Measurements from ENCODE around the gene METTL8.
"Not testable (repeated sequence)": the region's sequence is repeated elsewhere in the genome, so short reads cannot be mapped to it uniquely, and the experiment has no call there.

METTL8 gene

GRCh38 chr2:171341394-171342066 lies 92.3 kb downstream of the METTL8 start:
- no peak for DNase-seq

GRCh38 chr2:171334946-171335345 lies 98.8 kb downstream of the METTL8 start:
- DNase-seq: no peak

GRCh38 chr2:171334171-171334570 lies 99.6 kb downstream of the METTL8 start:
- no peak for DNase-seq

GRCh38 chr2:171330155-171330956 lies 103.4 kb downstream of the METTL8 start:
- DNase-seq: no peak

- peak in 1 of 2 experiments; percentile 24 for DNase-seq
Observed at GRCh38 chr2:171327043-171327496, 106.7 kb downstream of the METTL8 start.

GRCh38 chr2:171325886-171326585 lies 107.8 kb downstream of the METTL8 start:
- DNase-seq: no peak

GRCh38 chr2:171323971-171324528 lies 109.7 kb downstream of the METTL8 start:
- DNase-seq: no peak

- no peak for DNase-seq
Observed at GRCh38 chr2:171322928-171323327, 110.9 kb downstream of the METTL8 start.

- DNase-seq: no peak
Observed at GRCh38 chr2:171320731-171321130, 113.1 kb downstream of the METTL8 start.

- no peak for DNase-seq
Observed at GRCh38 chr2:171320208-171320621, 113.6 kb downstream of the METTL8 start.

GRCh38 chr2:171319164-171319810 lies 114.5 kb downstream of the METTL8 start:
- DNase-seq: no peak

GRCh38 chr2:171318463-171318934 lies 115.3 kb downstream of the METTL8 start:
- no peak for DNase-seq

- no peak for DNase-seq
Observed at GRCh38 chr2:171317492-171318125, 116.2 kb downstream of the METTL8 start.

- no peak for DNase-seq
Observed at GRCh38 chr2:171316755-171317337, 116.9 kb downstream of the METTL8 start.

- no peak for DNase-seq
Observed at GRCh38 chr2:171316220-171316619, 117.6 kb downstream of the METTL8 start.

GRCh38 chr2:171315781-171316180 lies 118.0 kb downstream of the METTL8 start:
- no peak for DNase-seq

- DNase-seq: not testable (repeated sequence)
Observed at GRCh38 chr2:171312182-171312581, 121.6 kb downstream of the METTL8 start.

GRCh38 chr2:171311589-171311988 lies 122.2 kb downstream of the METTL8 start:
- DNase-seq: not testable (repeated sequence)

- DNase-seq: no peak
Observed at GRCh38 chr2:171310889-171311288, 122.9 kb downstream of the METTL8 start.

GRCh38 chr2:171309455-171310286 lies 124.1 kb downstream of the METTL8 start:
- no peak for DNase-seq
